Hepatic stellate cell (primary cell): Measurements from ENCODE around the gene CEP85L.
A peak's percentile ranks its signal among the peaks of the same experiment; 100 is the strongest.

ENCODE experiments used
- DNase-seq: peaks from one replicate; pipeline ENCODE4 v3.0.0; 2011; ENCODE audit warnings: low spot score

The CEP85L gene

GRCh38 chr6:118660218-118660569 lies 8.8 kb upstream of the CEP85L start:
- no peak for DNase-seq

GRCh38 chr6:118659513-118660217 lies 8.3 kb upstream of the CEP85L start:
- DNase-seq, result no peak

- DNase-seq, result no peak
Measured at GRCh38 chr6:118656847-118657451, 5.6 kb upstream of the CEP85L start.

- no peak for DNase-seq
Measured at GRCh38 chr6:118652051-118652615, 742 bp upstream of the CEP85L start.

GRCh38 chr6:118650582-118651281 lies 659 bp downstream of the CEP85L start:
- peak; percentile 48 for DNase-seq

GRCh38 chr6:118649918-118650581 lies 1.3 kb downstream of the CEP85L start:
- DNase-seq, result no peak

- DNase-seq, result no peak
Measured at GRCh38 chr6:118648866-118649554, 2.4 kb downstream of the CEP85L start.

- no peak for DNase-seq
Measured at GRCh38 chr6:118646977-118647376, 4.4 kb downstream of the CEP85L start.

GRCh38 chr6:118645395-118645794 lies 6.0 kb downstream of the CEP85L start:
- no peak for DNase-seq

- no peak for DNase-seq
Measured at GRCh38 chr6:118644007-118644406, 7.4 kb downstream of the CEP85L start.

GRCh38 chr6:118641042-118641441 lies 10.3 kb downstream of the CEP85L start:
- no peak for DNase-seq

GRCh38 chr6:118639054-118639964 lies 12.1 kb downstream of the CEP85L start:
- DNase-seq, result no peak

- DNase-seq, result no peak
Measured at GRCh38 chr6:118638288-118638687, 13.1 kb downstream of the CEP85L start.

GRCh38 chr6:118635909-118636735 lies 15.3 kb downstream of the CEP85L start:
- no peak for DNase-seq

GRCh38 chr6:118632359-118632758 lies 19.0 kb downstream of the CEP85L start:
- no peak for DNase-seq

- no peak for DNase-seq
Measured at GRCh38 chr6:118630923-118631322, 20.5 kb downstream of the CEP85L start.

- no peak for DNase-seq
Measured at GRCh38 chr6:118630067-118630466, 21.3 kb downstream of the CEP85L start.

- no peak for DNase-seq
Measured at GRCh38 chr6:118627724-118628123, 23.7 kb downstream of the CEP85L start.

GRCh38 chr6:118625833-118626232 lies 25.6 kb downstream of the CEP85L start:
- DNase-seq, result no peak
